GM12874 (cell line): ENCODE results near the gene NLRC5.

Experiments
- CTCF ChIP-seq: IDR thresholded peaks from 2 replicates; pipeline ENCODE4 v1.5.1; 2011; ENCODE audit warnings: low read depth, mild to moderate bottlenecking, control low read depth, low read length, moderate library complexity; ENCODE audit not compliant: insufficient read depth

NLRC5 gene

GRCh38 chr16:56995136-56995805, 5.9 kb downstream of the NLRC5 start:
- no peak for TF ChIP-seq CTCF

GRCh38 chr16:56997264-56997663, 7.9 kb downstream of the NLRC5 start:
- TF ChIP-seq CTCF: no peak

GRCh38 chr16:56997931-56998330, 8.6 kb downstream of the NLRC5 start:
- TF ChIP-seq CTCF: no peak

- no peak for TF ChIP-seq CTCF
These were observed 9.0 kb downstream of the NLRC5 start for GRCh38 chr16:56998352-56998751.

GRCh38 chr16:56998861-56999260, 9.5 kb downstream of the NLRC5 start:
- TF ChIP-seq CTCF: no peak

GRCh38 chr16:56999409-57000270, 10.3 kb downstream of the NLRC5 start:
- no peak for TF ChIP-seq CTCF

GRCh38 chr16:57000271-57001025, 11.1 kb downstream of the NLRC5 start:
- TF ChIP-seq CTCF: no peak
